GM18873 (cell line): Measurements from ENCODE around the gene XAGE5.
A peak's percentile ranks its signal among the peaks of the same experiment; 100 is the strongest.
"Not testable (repeated sequence)": the region's sequence is repeated elsewhere in the genome, so short reads cannot be mapped to it uniquely, and the experiment has no call there.

ENCODE experiments used
- ATAC-seq: cut with Tn5 transposase; IDR thresholded peaks from one replicate; pipeline ENCODE4 v1.9.1; 2021; ENCODE audit warnings: mild to moderate bottlenecking, moderate library complexity, moderate number of reproducible peaks; ENCODE audit not compliant: unreplicated experiment, low FRiP score

Gene XAGE5

GRCh38 chrX:52811065-52811625, at the start of gene XAGE5:
XAGE5 (plus strand) TSS chrX:52811287; CDS start chrX:52812567, 1,280 bp downstream.
- no peak for ATAC-seq

- ATAC-seq: not testable (repeated sequence)
Observed at GRCh38 chrX:52765983-52766382, 45.1 kb upstream of the XAGE5 start.

GRCh38 chrX:52773504-52773903, 37.6 kb upstream of the XAGE5 start:
- ATAC-seq: not testable (repeated sequence)

- not testable (repeated sequence) for ATAC-seq
Observed at GRCh38 chrX:52797327-52797726, 13.8 kb upstream of the XAGE5 start, which contains the start of gene SPANXN5. SPANXN5 (minus strand) TSS chrX:52797427; CDS start chrX:52797348, 79 bp downstream.

- not testable (repeated sequence) for ATAC-seq
Observed at GRCh38 chrX:52804876-52805275, 6.2 kb upstream of the XAGE5 start.

- ATAC-seq: no peak
Observed at GRCh38 chrX:52819788-52820187, 8.7 kb downstream of the XAGE5 start.

- no peak for ATAC-seq
Observed at GRCh38 chrX:52821079-52821760, 10.1 kb downstream of the XAGE5 start.

- no peak for ATAC-seq
Observed at GRCh38 chrX:52824608-52825007, 13.5 kb downstream of the XAGE5 start.

- no peak for ATAC-seq
Observed at GRCh38 chrX:52830551-52830950, 19.5 kb downstream of the XAGE5 start.

GRCh38 chrX:52839137-52839536, 28.1 kb downstream of the XAGE5 start:
- peak; percentile 55 for ATAC-seq

GRCh38 chrX:52843619-52844018, 32.5 kb downstream of the XAGE5 start:
- ATAC-seq: not testable (repeated sequence)

- ATAC-seq: no peak
Observed at GRCh38 chrX:52852110-52852860, 41.2 kb downstream of the XAGE5 start.

GRCh38 chrX:52856991-52857525, 46.0 kb downstream of the XAGE5 start:
- not testable (repeated sequence) for ATAC-seq

- ATAC-seq: no peak
Observed at GRCh38 chrX:52865343-52865998, 54.4 kb downstream of the XAGE5 start.
